Activated CD8-positive, alpha-beta memory T cell treated with anti-CD3 and anti-CD28 coated beads, Interleukin-2, amount 50 U/mL, for 1 hour (primary cell): ENCODE results near the gene GOLGA8J.
"Not testable (repeated sequence)": the region's sequence is repeated elsewhere in the genome, so short reads cannot be mapped to it uniquely, and the experiment has no call there.

ENCODE experiments used
- DNase-seq: peaks from one replicate; pipeline ENCODE4 v3.0.0-alpha.2; 2020; ENCODE audit errors: extremely low read depth

GOLGA8J gene

DNA sequence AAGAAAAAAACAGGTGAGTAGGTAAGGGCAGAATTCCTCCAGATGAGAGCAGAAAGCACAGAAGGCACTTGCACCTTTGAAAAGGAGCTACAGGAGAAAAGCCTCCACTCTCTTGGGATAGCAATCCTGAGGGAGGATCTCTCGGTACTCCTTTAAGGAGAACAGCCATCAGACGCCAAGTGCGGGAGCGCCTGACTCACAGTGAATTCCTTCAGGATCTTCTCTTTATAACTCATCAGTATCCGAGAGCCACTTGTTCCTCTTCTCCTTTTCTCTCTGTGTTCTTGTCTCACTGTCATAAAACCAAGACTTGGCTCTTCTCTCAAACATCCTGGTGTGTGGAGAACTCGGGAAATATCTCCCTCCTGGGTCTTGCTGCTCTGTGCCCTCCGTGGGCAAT lies 10.1 kb upstream of the GOLGA8J start:
- DNase-seq, result no peak

DNA sequence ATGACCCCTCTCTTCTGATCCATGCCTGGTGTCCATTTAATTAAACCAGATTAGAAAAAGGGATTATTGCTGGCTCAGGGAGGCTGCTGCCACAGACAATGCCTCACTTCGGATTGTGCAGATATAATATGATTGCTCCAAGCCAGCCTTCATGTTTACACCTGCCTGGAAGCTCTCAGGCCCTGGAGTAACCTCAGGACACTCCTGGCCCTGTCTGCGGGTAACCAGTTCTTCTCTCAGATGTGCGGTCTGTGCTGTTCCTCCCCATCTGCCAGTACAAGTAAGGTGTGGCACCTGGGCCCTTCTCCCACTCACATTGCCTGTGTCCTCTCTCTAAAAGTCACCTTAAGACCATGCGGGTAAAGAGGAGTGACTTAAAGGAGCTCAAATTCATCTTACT lies 8.8 kb upstream of the GOLGA8J start:
- no peak for DNase-seq

DNA sequence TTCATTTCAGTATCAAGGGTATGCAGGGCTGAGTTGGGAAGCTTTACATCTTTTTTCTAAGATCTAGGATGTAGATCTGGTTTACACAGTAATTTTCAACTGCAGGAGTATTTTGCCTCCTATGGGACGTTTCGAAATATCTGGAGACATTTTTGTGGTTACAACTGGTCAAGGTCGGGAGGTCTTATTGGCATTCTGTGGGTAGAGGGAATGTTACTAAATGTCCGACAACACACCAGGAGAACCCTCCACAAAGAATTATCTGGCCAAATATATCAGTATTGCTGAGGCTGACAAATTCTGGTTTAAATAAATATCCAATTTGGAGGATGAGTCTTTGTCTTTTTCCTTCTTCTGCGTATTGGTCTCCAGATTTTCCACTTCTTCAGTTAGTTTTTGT lies 1.9 kb upstream of the GOLGA8J start:
- not testable (repeated sequence) for DNase-seq

DNA sequence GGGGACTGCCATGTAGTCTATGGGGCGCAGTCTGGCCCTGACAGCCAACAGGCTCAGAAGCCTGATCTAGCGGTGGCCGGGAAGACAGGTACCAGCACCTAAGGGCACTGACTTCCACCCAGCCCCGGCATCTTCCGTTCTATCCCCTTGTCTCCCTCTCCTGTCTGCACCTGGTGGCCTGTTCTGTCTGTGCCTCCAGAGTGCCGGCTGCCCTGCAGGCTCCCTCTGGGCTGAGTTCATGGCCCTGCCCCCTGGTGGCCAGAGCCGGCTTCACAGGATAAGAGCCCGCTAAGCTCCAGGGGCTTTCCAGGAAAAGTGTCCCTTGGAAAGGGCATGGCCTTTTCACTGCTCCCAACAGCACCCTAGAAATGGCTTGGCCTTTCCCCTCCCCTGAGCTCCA lies 15.1 kb downstream of the GOLGA8J start:
- DNase-seq, result not testable (repeated sequence)

DNA sequence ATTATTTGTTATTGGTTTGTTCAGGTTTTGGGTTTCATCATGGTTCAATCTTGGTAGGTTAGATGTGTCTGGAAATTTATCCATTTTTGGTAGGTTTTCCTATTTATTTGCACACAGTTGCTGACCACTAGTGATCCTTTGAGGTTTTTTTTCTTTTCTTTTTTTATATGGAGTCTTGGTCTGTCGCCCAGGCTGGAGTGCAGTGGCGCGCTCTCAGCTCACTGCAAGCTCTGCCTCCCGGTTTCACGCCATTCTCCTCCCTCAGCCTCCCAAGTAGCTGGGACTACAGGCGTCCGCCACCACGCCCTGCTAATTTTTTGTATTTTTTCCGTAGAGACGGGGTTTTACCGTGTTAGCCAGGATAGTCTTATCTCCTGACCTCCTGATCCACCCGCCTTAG lies 20.1 kb downstream of the GOLGA8J start:
- not testable (repeated sequence) for DNase-seq

DNA sequence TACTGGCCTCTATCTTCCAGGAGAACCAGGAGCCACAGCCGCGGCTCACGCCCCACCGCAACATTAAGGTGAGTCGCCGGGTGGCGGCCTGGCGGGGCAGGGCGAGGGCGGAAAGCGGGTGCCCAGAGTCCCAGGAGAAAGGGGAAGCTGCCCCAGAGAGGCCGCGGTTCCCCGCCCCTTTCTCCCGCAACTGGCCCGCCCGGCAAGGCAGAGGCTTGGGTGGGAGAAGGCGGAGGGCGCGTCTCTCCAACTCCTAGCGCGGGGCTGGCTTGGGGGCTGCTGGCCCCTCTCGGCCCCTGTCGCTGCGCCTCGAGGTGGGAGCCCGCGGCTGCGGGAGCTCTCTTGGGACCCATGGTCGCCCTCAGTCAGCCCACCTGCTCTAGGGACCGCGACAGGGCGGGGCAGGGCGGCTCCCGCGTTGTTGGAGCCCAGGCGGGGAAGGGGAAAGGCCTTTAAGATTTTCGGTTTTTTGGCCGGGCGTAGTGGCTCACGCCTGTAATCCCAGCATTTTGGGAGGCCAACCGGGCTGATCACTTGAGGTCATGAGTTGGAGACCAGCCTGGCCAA lies 21.3 kb downstream of the GOLGA8J start:
- not testable (repeated sequence) for DNase-seq

DNA sequence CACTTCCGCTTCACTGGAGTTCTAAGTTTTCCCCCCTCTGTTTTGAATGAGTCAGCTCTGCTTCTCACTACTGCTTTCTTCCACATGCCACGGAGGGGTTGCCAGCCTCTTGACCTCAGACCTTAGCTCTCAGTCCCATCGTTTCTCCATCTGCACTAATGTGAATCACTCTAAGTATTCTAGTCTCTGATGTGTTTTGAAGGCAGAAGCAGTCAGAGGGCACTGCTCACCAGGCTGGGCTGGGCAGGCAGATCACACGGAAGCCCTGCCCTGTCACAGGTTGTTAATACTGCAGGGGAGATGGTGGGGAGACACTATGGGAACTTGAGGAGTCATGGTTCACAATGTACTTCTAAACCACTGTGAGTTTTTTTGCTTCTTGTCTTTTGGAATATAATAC lies 27.8 kb downstream of the GOLGA8J start:
- DNase-seq, result not testable (repeated sequence)

DNA sequence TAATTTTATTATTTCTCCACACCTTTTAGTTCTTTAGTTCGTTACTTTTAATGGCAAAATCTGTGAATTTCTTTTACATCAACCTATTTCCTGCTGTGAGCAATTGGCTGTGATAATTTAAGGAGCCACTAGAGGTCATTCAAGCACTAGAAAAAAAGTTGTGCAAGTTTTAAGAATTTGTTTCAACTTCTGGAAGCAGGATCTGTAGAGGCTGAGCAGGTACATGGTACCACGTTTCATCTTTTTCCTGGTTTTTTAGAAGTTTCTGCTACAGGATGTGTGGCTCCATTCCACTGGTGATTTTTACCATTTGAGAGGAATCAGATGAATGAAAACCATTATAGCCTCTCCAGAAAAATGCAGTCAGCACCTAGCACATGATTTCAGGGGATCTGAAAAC lies 47.3 kb downstream of the GOLGA8J start:
- DNase-seq, result not testable (repeated sequence)

DNA sequence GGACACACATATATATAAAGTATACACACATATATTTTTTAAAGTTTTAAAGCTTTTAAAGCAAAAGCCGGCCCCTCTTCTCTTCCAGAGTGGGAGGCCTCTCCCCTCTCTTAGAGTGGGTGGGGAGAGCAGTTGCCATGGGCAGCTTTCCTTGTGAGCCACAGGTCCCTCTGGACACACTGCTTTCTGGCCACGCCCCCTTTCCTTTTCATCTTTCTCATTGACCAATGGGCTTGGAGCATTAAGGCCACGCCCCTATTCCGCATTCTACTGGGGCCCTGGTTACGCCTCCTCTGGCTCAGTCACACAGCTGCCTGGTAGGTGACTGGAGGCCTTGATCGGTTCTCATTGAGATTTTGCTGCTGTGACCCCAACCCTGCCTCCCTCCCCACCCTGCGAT lies 52.0 kb downstream of the GOLGA8J start, which contains the start of gene GOLGA8T:
Gene GOLGA8T (plus strand): TSS at position 301 of the 400 bp plus-strand sequence. CDS start 98 bp downstream, at position 399.
- DNase-seq, result not testable (repeated sequence)
